Activated CD8-positive, alpha-beta memory T cell treated with anti-CD3 and anti-CD28 coated beads for 24 hours (primary cell): Measurements from ENCODE around the gene MED9.

Experiments
- DNase-seq: peaks from one replicate; pipeline ENCODE4 v3.0.0-alpha.2; 2020

Gene MED9

DNA sequence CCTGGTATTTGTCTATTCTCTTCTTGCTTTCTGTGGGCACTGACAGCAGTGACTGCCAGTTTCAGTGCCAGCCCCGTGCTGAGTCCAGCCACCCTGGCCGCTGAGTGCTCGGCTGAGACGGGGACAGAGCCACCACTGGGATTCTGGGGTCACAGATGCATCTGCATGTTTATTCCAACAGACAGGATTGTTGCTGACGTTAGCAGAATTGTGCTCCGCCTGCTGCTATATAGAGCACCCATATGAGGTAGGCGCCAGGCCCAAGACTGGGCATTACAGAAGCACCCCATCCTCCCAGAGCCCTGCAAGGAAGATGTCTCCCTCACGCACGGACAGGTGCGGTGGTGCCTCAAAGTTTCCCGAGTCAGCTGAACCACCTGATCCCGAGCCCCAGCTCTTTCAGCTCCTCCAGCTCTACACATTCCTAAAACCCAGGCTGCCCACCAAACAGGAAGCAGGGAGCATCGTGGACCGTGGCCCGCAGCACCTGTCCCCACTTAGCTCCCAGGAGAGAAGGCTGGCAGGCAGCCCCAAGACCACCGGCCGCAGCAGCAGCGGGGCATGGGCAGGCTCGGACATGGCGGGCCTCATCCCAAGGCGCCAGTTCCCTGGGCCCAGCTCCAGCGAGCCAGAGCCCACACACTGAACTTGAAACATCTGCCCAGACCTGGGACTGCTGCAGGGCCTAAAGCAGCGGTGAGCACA is 64.3 kb downstream of the MED9 start:
- no peak for DNase-seq

DNA sequence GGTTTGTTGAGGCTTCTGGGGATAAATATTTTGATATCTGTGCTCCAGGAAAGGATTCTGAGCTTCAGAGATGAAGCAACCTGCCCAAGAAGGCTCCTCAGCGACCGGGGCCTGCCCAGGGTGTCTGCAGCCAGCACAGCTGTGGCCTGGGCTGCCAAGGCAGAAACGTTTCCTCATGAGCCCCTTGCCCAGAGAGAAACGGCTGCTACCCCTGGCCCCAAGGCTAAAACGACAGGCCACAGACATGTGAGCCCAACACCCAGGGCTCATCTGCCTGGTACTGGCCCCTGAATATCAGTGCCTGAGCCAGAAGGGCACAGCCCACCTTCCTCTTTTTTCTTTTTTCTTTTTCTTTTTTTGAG is 64.8 kb downstream of the MED9 start:
- no peak for DNase-seq
